GM13976 (cell line): ENCODE measurements around the gene SYNCRIP.

Source experiments
- DNase-seq: peaks from one replicate; pipeline ENCODE4 v3.0.0; 2012; ENCODE audit warnings: low spot score
- CTCF ChIP-seq: IDR thresholded peaks from 2 replicates; pipeline ENCODE4 v1.5.1; 2012; ENCODE audit warnings: borderline replicate concordance, mild to moderate bottlenecking; ENCODE audit not compliant: insufficient read depth; ENCODE audit errors: extremely low read depth, missing control alignments, control extremely low read depth
- in situ Hi-C: fragments of 300-500 bp; cut with MboI; formaldehyde crosslinking; loops from one replicate; pipeline ENCODE4 v1.12.0; 2022; ENCODE audit warnings: low sequenced_read_pairs, mixed read lengths, inconsistent platforms; ENCODE audit not compliant: unreplicated experiment

Gene SYNCRIP

GRCh38 chr6:85676086-85676729 lies 33.5 kb upstream of the SYNCRIP start:
- TF ChIP-seq CTCF = no peak
- in situ Hi-C loops = loop anchor here (5.0 kb wide), 1 partner anchor 34 kb away; the partner anchor contains the start of gene SYNCRIP
- DNase-seq = no peak

GRCh38 chr6:85675030-85675819 lies 32.5 kb upstream of the SYNCRIP start:
- in situ Hi-C loops = loop anchor here (5.0 kb wide), 1 partner anchor 33 kb away; the partner anchor contains the start of gene SYNCRIP
- DNase-seq = no peak
- no peak for TF ChIP-seq CTCF

GRCh38 chr6:85674604-85675003 lies 31.9 kb upstream of the SYNCRIP start:
- in situ Hi-C loops = loop anchor here (5.0 kb wide), 1 partner anchor 32 kb away; the partner anchor contains the start of gene SYNCRIP
- no peak for TF ChIP-seq CTCF
- no peak for DNase-seq

- no peak for TF ChIP-seq CTCF
Observed at GRCh38 chr6:85673198-85674139, 30.8 kb upstream of the SYNCRIP start.

GRCh38 chr6:85672623-85673022 lies 29.9 kb upstream of the SYNCRIP start:
- DNase-seq = no peak
- in situ Hi-C loops = no loop called here

More at GRCh38 chr6:85673198-85674139, 30.8 kb upstream of the SYNCRIP start:
- DNase-seq = no peak
- in situ Hi-C loops = no loop called here

More at GRCh38 chr6:85672623-85673022, 29.9 kb upstream of the SYNCRIP start:
- no peak for TF ChIP-seq CTCF
